Transverse colon (tissue), 4 donors: ENCODE measurements around the gene MBD5.

Experiments
- CTCF ChIP-seq, 5 experiments: fragments of 200-600 bp in 3 of 5; fragments of 450-650 bp in 2 of 5; sonication (generic) in 3 of 5; IDR thresholded peaks; 1 replicate in 2 of 5; 2 replicates in 3 of 5; pipeline ENCODE4 v1.5.1; 2016 to 2017; ENCODE audit warnings: antibody characterized with exemption in 5 of 5, inconsistent platforms in 3 of 5, mild to moderate bottlenecking in 2 of 5, moderate library complexity in 1 of 5
- POLR2A ChIP-seq: fragments of 450-650 bp; IDR thresholded peaks from one replicate; pipeline ENCODE4 v1.6.1; 2016; ENCODE audit warnings: antibody characterized with exemption, mild to moderate bottlenecking, moderate library complexity
- POLR2AphosphoS5 ChIP-seq, 3 donors: sonication (generic); formaldehyde crosslinking; IDR thresholded peaks; one replicate each; pipeline ENCODE4 v1.6.1; 2016; ENCODE audit warnings: antibody characterized with exemption in 3 of 3

DNA sequence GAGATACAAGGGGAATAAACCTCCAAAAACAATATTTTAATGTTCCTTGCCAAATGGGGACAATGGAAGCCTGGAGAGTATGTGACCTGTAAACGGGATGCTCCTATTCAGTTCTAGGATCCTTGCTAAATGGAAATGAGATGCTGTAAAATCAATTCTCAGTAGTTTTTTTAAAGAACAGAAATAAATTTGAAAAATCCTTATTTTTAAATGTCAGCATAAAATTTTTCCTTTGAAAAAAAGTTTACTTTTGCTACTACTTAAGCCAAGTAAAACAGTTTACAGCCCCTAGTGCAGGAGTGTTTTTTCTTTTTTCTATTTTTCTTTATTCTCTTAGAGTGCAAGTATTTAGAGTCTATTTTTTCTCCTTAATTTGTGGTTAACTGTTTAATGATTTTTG is 158.8 kb downstream of the MBD5 start:
- TF ChIP-seq POLR2AphosphoS5 (IDR thresholded peaks at IDR 0.05) (no peak), CTCF (IDR thresholded peaks at IDR 0.05) (no peak), POLR2A (no peak)
